Neural progenitor cell (in vitro differentiated cells): ENCODE measurements around the gene CCDC33. TPM values are rescaled to one million over a fixed set of nuclear protein-coding genes. Genes with fewer than 3 reads are reported as not detected.
A peak's percentile ranks its signal among the peaks of the same experiment; 100 is the strongest.

Experiments
- DNase-seq: peaks from one replicate; pipeline ENCODE4 v3.0.0-alpha.2; 2016; ENCODE audit warnings: low spot score
- H2AFZ ChIP-seq: fragments of 200-600 bp; sonication (generic); replicated peaks from 2 replicates; pipeline ENCODE4 v1.6.1; 2016; ENCODE audit warnings: antibody characterized with exemption
- H3F3A ChIP-seq: fragments of 200-600 bp; sonication (generic); 2 replicates; pipeline ENCODE4 v1.6.1; 2016; ENCODE audit warnings: antibody characterized with exemption, low read depth
- H3K27ac ChIP-seq: fragments of 200-600 bp; sonication (generic); 2 replicates; pipeline ENCODE4 v1.5.1; 2016; ENCODE audit warnings: mild to moderate bottlenecking
- H3K27me3 ChIP-seq: fragments of 200-600 bp; sonication (generic); 2 replicates; pipeline ENCODE4 v1.6.1; 2016; ENCODE audit warnings: mild to moderate bottlenecking, moderate library complexity
- H3K36me3 ChIP-seq: fragments of 200-600 bp; sonication (generic); 2 replicates; pipeline ENCODE4 v1.5.1; 2016
- H3K4me1 ChIP-seq: fragments of 200-600 bp; sonication (generic); 2 replicates; pipeline ENCODE4 v1.6.1; 2016; ENCODE audit warnings: mixed run types
- H3K4me2 ChIP-seq: fragments of 200-600 bp; sonication (generic); 2 replicates; pipeline ENCODE4 v1.6.1; 2016
- H3K4me3 ChIP-seq: fragments of 200-600 bp; sonication (generic); 2 replicates; pipeline ENCODE4 v1.5.1; 2016
- H3K79me2 ChIP-seq: fragments of 200-600 bp; sonication (generic); 2 replicates; pipeline ENCODE4 v1.6.1; 2016; ENCODE audit warnings: low read depth
- H3K9ac ChIP-seq: fragments of 200-600 bp; sonication (generic); 2 replicates; pipeline ENCODE4 v1.6.1; 2016
- H3K9me3 ChIP-seq: fragments of 200-600 bp; sonication (generic); 2 replicates; pipeline ENCODE4 v1.5.1; 2016; ENCODE audit warnings: low read depth
- H4K20me1 ChIP-seq: fragments of 200-600 bp; sonication (generic); 2 replicates; pipeline ENCODE4 v1.6.1; 2016; ENCODE audit warnings: low read depth
- H3K27ac Mint-ChIP-seq: 3 replicates; pipeline ENCODE4 v1.8.0; 2021; ENCODE audit warnings: mixed read lengths
- H3K27me3 Mint-ChIP-seq: 2 replicates; pipeline ENCODE4 v1.8.0; 2022; ENCODE audit warnings: low read depth, mild to moderate bottlenecking, inconsistent platforms, moderate library complexity, mixed read lengths; ENCODE audit not compliant: insufficient read depth
- H3K36me3 Mint-ChIP-seq: 3 replicates; pipeline ENCODE4 v1.8.0; 2021; ENCODE audit warnings: mixed read lengths
- H3K4me1 Mint-ChIP-seq: 3 replicates; pipeline ENCODE4 v1.8.0; 2021; ENCODE audit warnings: mixed read lengths
- H3K4me3 Mint-ChIP-seq: 3 replicates; pipeline ENCODE4 v1.8.0; 2021; ENCODE audit warnings: mild to moderate bottlenecking, moderate library complexity, mixed read lengths
- H3K9me3 Mint-ChIP-seq: 3 replicates; pipeline ENCODE4 v1.8.0; 2020; ENCODE audit warnings: mixed read lengths
- EZH2 ChIP-seq: fragments of 200-600 bp; sonication (generic); IDR thresholded peaks from 2 replicates; pipeline ENCODE4 v1.6.1; 2017; ENCODE audit warnings: antibody characterized with exemption, mild to moderate bottlenecking, moderate library complexity
- EZH2phosphoT487 ChIP-seq: fragments of 200-600 bp; sonication (generic); IDR thresholded peaks from 2 replicates; pipeline ENCODE4 v1.6.1; 2017; ENCODE audit warnings: antibody characterized with exemption
- total RNA-seq: library from RNA; depleted of rRNA; stranded (reverse); fragments of >200 nt; gene quantifications from 2 replicates; pipeline ENCODE4 v1.2.3, GENCODE V29; 2015; ENCODE audit warnings: low replicate concordance
- TF ChIP-seq, protein P1 (sequence below): fragments of 200-600 bp; sonication (generic); IDR thresholded peaks from 2 replicates; pipeline ENCODE4 v1.5.1; 2017; ENCODE audit warnings: antibody characterized with exemption, mild to moderate bottlenecking

CCDC33 gene
- total RNA-seq, 1 donor from 2014 or later, result not detected

DNA sequence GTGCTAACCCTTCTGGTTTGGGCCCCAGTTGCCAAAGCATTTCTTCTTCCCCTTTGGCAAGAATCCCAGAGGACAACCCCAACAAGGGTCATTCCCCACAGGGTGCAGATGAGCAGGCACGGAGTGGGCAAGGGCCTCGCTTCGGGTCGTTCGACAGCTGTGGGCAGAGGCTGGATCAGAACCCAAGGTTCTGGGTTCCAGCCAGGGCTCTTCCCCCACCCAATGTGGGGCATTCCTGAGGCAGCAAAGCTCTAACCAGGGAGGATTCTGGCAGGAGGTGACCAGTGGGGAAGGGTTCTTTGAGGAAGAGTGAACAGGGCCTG is 83.0 kb downstream of the CCDC33 start:
- Histone ChIP-seq H3K4me2 (no peak overlapping the region), H3K36me3 (no peaks in the 10 kb centered on the region), H3F3A (peaks cover 10% of the 10 kb centered on the region), H3K9ac (no peak overlapping the region), H2AFZ (no peak overlapping the region), H3K4me3 (no peak overlapping the region), H3K9me3 (no peaks in the 10 kb centered on the region), H3K79me2 (no peaks in the 10 kb centered on the region), H4K20me1 (peaks cover 3% of the 10 kb centered on the region), H3K27ac (no peak overlapping the region), H3K4me1 (peaks cover 21% of the 10 kb centered on the region), H3K27me3 (no peaks in the 10 kb centered on the region)
- no peak overlapping the region for H3K4me3 Mint-ChIP-seq
- H3K9me3 Mint-ChIP-seq, result no peaks in the 10 kb centered on the region
- peaks cover 9% of the 10 kb centered on the region for H3K27me3 Mint-ChIP-seq
- DNase-seq, result no peak
- no peak overlapping the region for H3K27ac Mint-ChIP-seq
- TF ChIP-seq EZH2 (no peak), EZH2phosphoT487 (no peak)
- TF ChIP-seq, protein P1, sequence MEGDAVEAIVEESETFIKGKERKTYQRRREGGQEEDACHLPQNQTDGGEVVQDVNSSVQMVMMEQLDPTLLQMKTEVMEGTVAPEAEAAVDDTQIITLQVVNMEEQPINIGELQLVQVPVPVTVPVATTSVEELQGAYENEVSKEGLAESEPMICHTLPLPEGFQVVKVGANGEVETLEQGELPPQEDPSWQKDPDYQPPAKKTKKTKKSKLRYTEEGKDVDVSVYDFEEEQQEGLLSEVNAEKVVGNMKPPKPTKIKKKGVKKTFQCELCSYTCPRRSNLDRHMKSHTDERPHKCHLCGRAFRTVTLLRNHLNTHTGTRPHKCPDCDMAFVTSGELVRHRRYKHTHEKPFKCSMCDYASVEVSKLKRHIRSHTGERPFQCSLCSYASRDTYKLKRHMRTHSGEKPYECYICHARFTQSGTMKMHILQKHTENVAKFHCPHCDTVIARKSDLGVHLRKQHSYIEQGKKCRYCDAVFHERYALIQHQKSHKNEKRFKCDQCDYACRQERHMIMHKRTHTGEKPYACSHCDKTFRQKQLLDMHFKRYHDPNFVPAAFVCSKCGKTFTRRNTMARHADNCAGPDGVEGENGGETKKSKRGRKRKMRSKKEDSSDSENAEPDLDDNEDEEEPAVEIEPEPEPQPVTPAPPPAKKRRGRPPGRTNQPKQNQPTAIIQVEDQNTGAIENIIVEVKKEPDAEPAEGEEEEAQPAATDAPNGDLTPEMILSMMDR, result no peak
- H3K4me1 Mint-ChIP-seq, result peaks cover 44% of the 10 kb centered on the region
- H3K36me3 Mint-ChIP-seq, result no peaks in the 10 kb centered on the region

DNA sequence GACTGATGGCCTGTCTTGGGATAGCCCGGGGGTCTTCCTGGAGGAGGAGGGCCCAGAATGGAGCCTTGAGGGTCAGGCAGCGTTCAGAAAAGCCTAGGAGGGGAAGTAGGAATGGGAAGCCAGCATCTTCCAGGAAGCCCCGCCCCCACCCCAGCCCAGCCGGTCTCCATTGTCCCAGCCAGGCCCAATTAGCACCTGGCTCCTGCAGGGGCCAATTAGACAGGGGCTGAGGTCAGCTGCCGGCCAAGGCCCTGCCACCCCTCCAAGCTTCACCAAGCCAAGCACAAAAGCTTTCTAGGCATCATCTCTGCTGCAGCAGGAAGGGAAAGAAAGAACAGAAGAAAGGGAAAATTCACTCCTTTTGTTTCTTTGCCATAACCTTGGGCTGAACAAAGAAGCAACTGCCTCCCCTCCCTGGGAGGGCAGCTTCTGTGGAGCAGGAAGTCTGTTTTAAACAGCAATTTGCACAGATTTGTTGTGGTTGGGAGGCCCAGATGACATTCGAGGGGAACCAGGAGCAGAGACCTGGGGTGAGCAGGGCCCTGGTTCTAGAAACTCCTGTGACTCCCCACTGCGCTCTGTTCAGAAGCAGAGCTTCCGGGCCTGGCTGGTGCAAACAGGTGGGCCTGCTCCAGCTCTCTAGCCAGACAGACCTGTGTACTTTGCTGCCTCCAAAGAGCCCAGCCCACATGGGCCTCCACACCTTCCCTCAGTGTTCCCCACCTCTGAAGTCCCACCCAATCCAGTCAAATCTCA is 83.6 kb downstream of the CCDC33 start:
- H3K4me3 Mint-ChIP-seq, result no peak overlapping the region
- Histone ChIP-seq H3K27me3 (no peaks in the 10 kb centered on the region), H3K4me3 (no peak overlapping the region), H3K36me3 (no peaks in the 10 kb centered on the region), H2AFZ (no peak overlapping the region), H4K20me1 (peaks cover 3% of the 10 kb centered on the region), H3K27ac (no peak overlapping the region), H3F3A (peaks cover 10% of the 10 kb centered on the region), H3K9ac (no peak overlapping the region), H3K4me1 (peaks cover 21% of the 10 kb centered on the region), H3K9me3 (no peaks in the 10 kb centered on the region), H3K79me2 (no peaks in the 10 kb centered on the region), H3K4me2 (peak overlapping the region; percentile 48)
- H3K27ac Mint-ChIP-seq, result no peak overlapping the region
- H3K9me3 Mint-ChIP-seq, result no peaks in the 10 kb centered on the region
- no peaks in the 10 kb centered on the region for H3K36me3 Mint-ChIP-seq
- peak; percentile 80 for DNase-seq
- H3K4me1 Mint-ChIP-seq, result peaks cover 44% of the 10 kb centered on the region
- peaks cover 9% of the 10 kb centered on the region for H3K27me3 Mint-ChIP-seq
- TF ChIP-seq EZH2phosphoT487, result no peak
- no peak for TF ChIP-seq EZH2
- TF ChIP-seq, protein P1, result no peak

DNA sequence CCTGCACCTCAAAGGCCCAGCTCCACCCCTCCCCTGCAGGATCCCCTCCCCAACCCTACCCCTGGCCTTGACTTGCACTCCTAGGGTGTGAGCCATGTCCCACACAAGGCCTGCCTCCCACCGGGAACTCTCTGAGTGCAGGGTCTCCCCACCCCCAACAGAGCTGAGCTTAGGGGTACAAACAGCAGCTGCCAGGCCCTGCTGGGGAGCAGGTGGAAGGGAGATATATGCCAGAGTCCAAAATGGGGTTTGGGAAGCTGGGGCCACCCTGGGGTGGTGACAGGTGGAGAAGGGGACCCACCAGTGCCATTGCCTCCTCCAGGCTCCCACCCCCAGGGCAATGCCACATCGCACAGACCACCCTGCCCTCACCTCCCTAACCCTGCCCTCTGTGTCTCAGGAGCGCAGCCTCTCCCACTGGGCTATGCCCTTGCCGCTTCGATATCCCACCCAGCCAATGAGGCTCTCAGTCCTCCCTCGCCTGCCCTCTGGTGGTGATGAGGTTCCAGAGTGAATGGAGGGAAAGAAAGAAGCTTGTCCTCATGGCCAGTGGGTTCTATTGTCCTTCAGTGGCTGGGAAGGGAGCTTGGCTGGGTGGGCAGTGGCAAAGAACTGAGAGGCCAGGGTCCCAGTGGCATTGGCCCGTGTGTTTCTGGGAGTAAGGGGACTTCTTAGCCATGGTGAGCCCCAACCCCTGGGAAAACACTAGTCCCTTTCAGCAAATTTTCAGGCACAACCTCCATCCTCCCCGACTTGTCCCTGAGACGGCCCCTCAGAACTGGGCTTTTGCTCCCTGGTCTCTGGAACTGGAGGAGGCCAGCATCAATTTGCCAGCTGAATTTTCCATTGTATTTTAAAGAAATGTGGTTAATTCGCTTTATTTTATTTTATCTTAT is 84.5 kb downstream of the CCDC33 start:
- H3K79me2 ChIP-seq, result no peaks in the 10 kb centered on the region
- Mint-ChIP-seq H3K36me3 (no peaks in the 10 kb centered on the region), H3K27ac (peak overlapping the region; percentile 84), H3K9me3 (no peaks in the 10 kb centered on the region), H3K4me1 (peaks cover 41% of the 10 kb centered on the region), H3K4me3 (no peak overlapping the region), H3K27me3 (peaks cover 9% of the 10 kb centered on the region)
- H3K27me3 ChIP-seq, result no peaks in the 10 kb centered on the region
- no peak overlapping the region for H3K9ac ChIP-seq
- H3K27ac ChIP-seq, result no peak overlapping the region
- H3K4me3 ChIP-seq, result no peak overlapping the region
- peaks cover 21% of the 10 kb centered on the region for H3K4me1 ChIP-seq
- H4K20me1 ChIP-seq, result peaks cover 3% of the 10 kb centered on the region
- H3K36me3 ChIP-seq, result no peaks in the 10 kb centered on the region
- peak; percentile 81 for DNase-seq
- peaks cover 10% of the 10 kb centered on the region for H3F3A ChIP-seq
- TF ChIP-seq EZH2, result no peak
- TF ChIP-seq EZH2phosphoT487, result no peak
- TF ChIP-seq, protein P1, result peak; percentile 66
- H3K4me2 ChIP-seq, result no peak overlapping the region
- H3K9me3 ChIP-seq, result no peaks in the 10 kb centered on the region
- no peak overlapping the region for H2AFZ ChIP-seq
